HG03025 (cell line): ENCODE data around the gene ZNF764.

ENCODE experiments used
- ATAC-seq: cut with Tn5 transposase; IDR thresholded peaks from one replicate; pipeline ENCODE4 v1.9.1; 2021; ENCODE audit warnings: mild to moderate bottlenecking, moderate library complexity; ENCODE audit not compliant: unreplicated experiment, low FRiP score

ZNF764 gene

DNA sequence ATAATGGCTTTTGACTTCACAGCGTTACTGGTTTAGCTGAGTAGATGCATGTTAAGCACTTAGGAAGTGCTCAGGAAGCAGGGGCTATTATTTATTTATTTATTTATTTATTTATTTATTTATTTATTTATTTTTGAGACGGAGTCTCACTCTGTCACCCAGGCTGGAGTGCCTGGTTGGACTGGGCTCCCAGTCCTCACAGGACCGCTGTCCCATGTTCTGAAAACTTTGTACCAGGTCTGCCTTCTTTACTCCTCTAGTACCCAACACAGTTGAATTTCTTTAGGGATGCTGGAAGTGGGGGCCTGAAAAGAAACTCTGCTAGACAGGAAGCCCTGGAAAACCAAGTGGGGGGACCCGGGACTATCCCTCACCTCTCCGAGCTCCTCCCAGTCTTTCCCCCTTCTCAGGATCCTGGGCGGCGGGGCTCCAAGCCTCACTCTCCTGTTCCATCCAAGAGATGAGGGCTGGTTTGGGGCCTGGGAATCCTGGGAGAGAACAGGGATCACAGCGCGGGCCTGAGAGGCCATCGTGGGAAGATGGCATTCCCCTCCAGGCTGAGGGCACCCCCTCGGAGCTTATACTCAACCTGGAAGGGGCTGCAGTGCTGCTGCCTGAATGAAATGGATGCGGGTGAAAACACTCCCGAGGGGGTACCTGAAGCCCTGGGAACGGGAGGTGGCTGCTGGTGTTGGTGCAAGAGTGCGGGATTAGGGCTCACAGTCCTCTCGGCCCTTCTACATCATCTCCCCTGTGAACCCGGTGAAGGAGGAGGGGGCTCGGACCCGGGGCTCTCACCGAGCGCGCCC, 12.7 kb upstream of the ZNF764 start:
- ATAC-seq = no peak

- ATAC-seq = no peak
Observed at GRCh38 chr16:30569746-30570635, 11.8 kb upstream of the ZNF764 start.

- no peak for ATAC-seq
Observed at GRCh38 chr16:30569281-30569680, 11.1 kb upstream of the ZNF764 start.

DNA sequence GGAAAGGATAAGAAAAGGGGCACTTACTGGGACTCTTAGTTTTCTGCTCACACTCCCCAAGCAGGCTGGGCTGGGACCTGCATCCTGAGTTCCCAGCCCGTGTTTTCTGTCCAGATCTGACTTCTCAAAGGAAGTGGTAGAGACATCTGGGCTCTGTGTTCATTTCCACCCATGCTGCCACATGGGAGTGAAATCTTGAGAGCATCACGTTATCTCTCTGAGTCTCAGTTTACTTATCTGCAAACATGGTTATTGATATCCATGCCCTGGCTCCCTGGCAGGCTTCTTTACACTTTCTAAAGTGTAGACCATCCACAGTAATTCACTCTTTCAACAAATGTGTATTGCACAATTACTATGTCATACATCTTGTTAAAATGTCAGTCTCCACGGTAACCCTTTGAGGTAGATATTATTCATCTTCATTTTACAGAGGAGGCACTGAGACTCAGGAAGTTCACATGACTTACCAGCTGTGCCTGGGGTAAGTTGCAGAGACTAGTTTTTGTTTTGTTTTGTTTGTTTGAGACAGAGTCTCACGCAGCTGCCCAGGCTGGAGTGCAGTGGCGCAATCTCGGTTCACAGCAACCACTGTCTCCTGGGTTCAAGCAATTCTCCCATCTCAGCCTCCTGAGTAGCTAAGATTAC, 9.9 kb upstream of the ZNF764 start:
- no peak for ATAC-seq

GRCh38 chr16:30567160-30567990, 9.2 kb upstream of the ZNF764 start:
- no peak for ATAC-seq

GRCh38 chr16:30566531-30566930, 8.4 kb upstream of the ZNF764 start:
- ATAC-seq = no peak

GRCh38 chr16:30565984-30566383, 7.8 kb upstream of the ZNF764 start:
- no peak for ATAC-seq

GRCh38 chr16:30565526-30565925, 7.4 kb upstream of the ZNF764 start:
- no peak for ATAC-seq

GRCh38 chr16:30562021-30562420, 3.8 kb upstream of the ZNF764 start:
- no peak for ATAC-seq

GRCh38 chr16:30561089-30561816, 3.1 kb upstream of the ZNF764 start:
- ATAC-seq = no peak

DNA sequence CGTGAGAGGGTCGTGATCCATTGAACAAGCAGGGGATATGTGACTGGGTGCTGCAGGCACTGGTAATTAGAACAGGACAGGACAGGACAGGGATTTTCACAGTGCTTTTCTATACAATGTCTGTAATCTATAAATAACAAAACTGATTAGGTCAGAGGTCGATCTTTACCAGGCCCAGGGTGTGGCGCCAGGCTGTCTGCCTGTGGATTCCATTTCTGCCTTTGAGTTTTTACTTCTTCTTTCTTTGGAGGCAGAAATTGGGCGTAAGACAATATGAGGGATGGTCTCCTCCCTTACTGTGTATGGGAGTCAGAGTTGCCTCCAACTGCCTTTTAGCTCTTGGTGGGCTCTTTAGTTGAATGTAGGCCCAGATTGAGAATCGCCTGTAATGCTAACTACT, 1.5 kb upstream of the ZNF764 start:
- ATAC-seq = no peak

GRCh38 chr16:30558789-30559377, 709 bp upstream of the ZNF764 start:
- no peak for ATAC-seq

DNA sequence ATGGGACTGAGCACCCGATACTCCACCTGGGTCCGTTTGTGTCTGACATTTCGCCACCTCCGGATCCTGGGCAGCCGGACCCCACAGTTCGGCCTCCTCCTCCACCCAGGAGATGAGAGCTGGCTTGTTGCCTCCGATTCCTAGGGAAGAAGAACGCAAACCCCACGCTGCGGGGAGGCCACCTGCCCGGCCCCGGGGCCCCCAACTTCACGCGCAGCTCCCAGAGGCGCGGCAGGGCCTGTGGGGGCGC, 542 bp downstream of the ZNF764 start:
- peak; percentile 2 for ATAC-seq

DNA sequence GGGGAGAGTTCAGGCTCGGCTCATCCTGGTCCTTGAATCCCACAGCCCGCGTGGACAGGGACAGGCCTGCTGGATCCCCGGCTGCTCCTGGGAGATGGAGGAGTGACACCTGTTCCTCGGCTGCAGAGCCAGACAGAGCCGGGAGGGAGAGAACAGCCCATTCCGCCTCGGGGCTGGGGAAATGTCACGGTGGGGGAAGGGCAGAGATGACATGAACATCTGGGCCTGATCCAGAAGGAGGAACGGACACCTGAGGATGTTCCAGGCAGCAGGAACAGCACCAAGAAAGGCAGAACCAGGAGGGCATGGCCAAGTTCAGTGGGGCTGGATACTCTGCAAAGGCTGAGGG, 2.1 kb downstream of the ZNF764 start:
- no peak for ATAC-seq

DNA sequence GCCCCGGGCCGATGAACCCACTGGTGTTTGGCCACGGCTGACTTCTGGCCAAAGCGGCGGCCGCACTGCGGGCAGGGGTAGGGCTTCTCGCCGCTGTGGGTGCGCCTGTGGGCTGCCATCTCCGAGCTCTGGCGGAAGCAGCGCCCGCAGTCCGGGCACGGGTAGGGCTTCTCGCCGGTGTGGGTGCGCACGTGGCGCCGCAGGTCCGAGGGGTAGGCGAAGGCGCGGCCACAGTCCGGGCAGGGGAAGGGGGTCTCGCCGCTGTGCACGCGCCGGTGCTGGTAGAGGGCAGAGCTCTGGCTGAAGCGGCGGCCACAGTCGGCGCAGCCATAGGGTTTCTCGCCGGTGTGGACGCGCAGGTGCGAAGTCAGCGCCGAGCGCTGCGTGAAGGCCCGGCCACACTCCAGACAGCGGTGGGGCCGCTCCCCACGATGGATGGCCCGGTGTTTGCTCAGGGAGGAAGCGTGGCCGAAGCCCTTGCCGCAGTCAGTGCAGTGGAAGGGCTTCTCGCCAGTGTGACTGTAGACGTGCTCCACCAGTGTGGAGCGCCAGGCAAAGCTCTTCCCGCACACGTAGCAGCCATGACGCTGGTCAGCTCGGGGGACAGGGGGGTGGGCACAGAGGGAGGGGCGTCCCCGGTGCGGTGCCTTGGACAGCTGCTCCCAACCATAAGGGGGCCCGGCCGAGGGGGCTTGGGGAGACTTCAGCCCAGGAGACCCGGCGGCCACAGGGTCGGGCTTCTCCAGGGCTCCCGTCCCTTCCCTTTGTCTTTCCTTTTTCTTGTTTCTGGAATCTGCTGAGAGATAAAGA, 2.7 kb downstream of the ZNF764 start:
- ATAC-seq = no peak

- ATAC-seq = no peak
Observed at GRCh38 chr16:30554557-30555314, 3.4 kb downstream of the ZNF764 start.

GRCh38 chr16:30553393-30553899, 4.7 kb downstream of the ZNF764 start:
- no peak for ATAC-seq

GRCh38 chr16:30552956-30553355, 5.2 kb downstream of the ZNF764 start:
- ATAC-seq = no peak
